ENCODE results near the gene SPPL2B.

The SPPL2B gene

GRCh38 chr19:2355168-2356035, 26.9 kb downstream of the SPPL2B start:
- DNase-seq (ENCODE audit: low spot score) = no peak

- DNase-seq (ENCODE audit: low spot score) = no peak
These were observed 27.7 kb downstream of the SPPL2B start for GRCh38 chr19:2356036-2356646.

GRCh38 chr19:2357279-2358206, 29.1 kb downstream of the SPPL2B start:
- DNase-seq (ENCODE audit: low spot score) = no peak

- no peak for DNase-seq (ENCODE audit: low spot score)
These were observed 30.2 kb downstream of the SPPL2B start for GRCh38 chr19:2358548-2359173.

GRCh38 chr19:2359992-2360685, 31.7 kb downstream of the SPPL2B start, which contains the start of gene TMPRSS9:
TSS of gene TMPRSS9 (plus strand) at chr19:2360265. CDS start at chr19:2389786, 29,521 bp downstream.
- no peak for DNase-seq (ENCODE audit: low spot score)

GRCh38 chr19:2360833-2361232, 32.3 kb downstream of the SPPL2B start:
- DNase-seq (ENCODE audit: low spot score) = no peak

GRCh38 chr19:2361246-2362045, 33.0 kb downstream of the SPPL2B start:
- DNase-seq (ENCODE audit: low spot score) = no peak

- no peak for DNase-seq (ENCODE audit: low spot score)
These were observed 33.8 kb downstream of the SPPL2B start for GRCh38 chr19:2362046-2362969.

- DNase-seq (ENCODE audit: low spot score) = no peak
These were observed 34.5 kb downstream of the SPPL2B start for GRCh38 chr19:2362970-2363300.

- no peak for DNase-seq (ENCODE audit: low spot score)
These were observed 34.9 kb downstream of the SPPL2B start for GRCh38 chr19:2363419-2363818.

GRCh38 chr19:2365201-2365970, 36.9 kb downstream of the SPPL2B start:
- no peak for DNase-seq (ENCODE audit: low spot score)

GRCh38 chr19:2371656-2372055, 43.2 kb downstream of the SPPL2B start:
- peak; percentile 80 for DNase-seq (ENCODE audit: low spot score)

GRCh38 chr19:2372076-2372612, 43.7 kb downstream of the SPPL2B start:
- no peak for DNase-seq (ENCODE audit: low spot score)

- no peak for DNase-seq (ENCODE audit: low spot score)
These were observed 46.3 kb downstream of the SPPL2B start for GRCh38 chr19:2374808-2375207.

- DNase-seq (ENCODE audit: low spot score) = no peak
These were observed 47.1 kb downstream of the SPPL2B start for GRCh38 chr19:2375353-2376121.

- no peak for DNase-seq (ENCODE audit: low spot score)
These were observed 48.5 kb downstream of the SPPL2B start for GRCh38 chr19:2376784-2377519.

GRCh38 chr19:2380567-2380966, 52.1 kb downstream of the SPPL2B start:
- DNase-seq (ENCODE audit: low spot score) = no peak

All from kidney capillary endothelial cell (primary cell).